B cell (primary cell): ENCODE data around the gene POLE. TPM values are rescaled to one million over a fixed set of nuclear protein-coding genes. Genes with fewer than 3 reads are reported as not detected.

ENCODE experiments used
- ATAC-seq: fragments of 200-7000 bp; cut with Tn5 transposase; one replicate; pipeline ENCODE4 v1.10.0; 2021; ENCODE audit warnings: low read depth, mild to moderate bottlenecking, moderate number of reproducible peaks, moderate library complexity
- CTCF ChIA-PET: fragments of 350-600 bp; sonication (Branson Sonifier 250); formaldehyde crosslinking; loops from one replicate; lab custom pipeline; 2021; ENCODE audit warnings: antibody characterized with exemption, inconsistent platforms; lab: Charles Lee
- POLR2A ChIA-PET: fragments of 350-600 bp; sonication (Branson Sonifier 250); formaldehyde crosslinking; loops from one replicate; lab custom pipeline; 2021; ENCODE audit warnings: antibody characterized with exemption; lab: Charles Lee
- DNase-seq: peaks from one replicate; pipeline ENCODE4 v3.0.0; 2013
- H2AFZ ChIP-seq: 2 replicates; pipeline ENCODE4 v1.6.1; 2012; ENCODE audit warnings: mild to moderate bottlenecking, low read depth, low read length; ENCODE audit not compliant: insufficient read depth, poor library complexity, severe bottlenecking
- H3K27ac ChIP-seq, 2 donors: 1 replicate in 1 of 2; 2 replicates in 1 of 2; pipeline ENCODE4 v1.5.1; 2012 to 2013; ENCODE audit warnings: low read length in 2 of 2, mild to moderate bottlenecking in 2 of 2, moderate library complexity in 1 of 2
- H3K27me3 ChIP-seq, 4 experiments: fragments of 200-600 bp in 1 of 4; sonication (generic) in 1 of 4; replicated peaks in 1 of 4; 1 replicate in 2 of 4; 2 replicates in 2 of 4; pipeline versions ENCODE4 v1.6.1 to v1.7.0; 2013 to 2016; ENCODE audit warnings: low read length in 3 of 4, mild to moderate bottlenecking in 2 of 4, mixed read lengths in 1 of 4, moderate library complexity in 1 of 4; ENCODE audit not compliant: insufficient read depth in 4 of 4, control insufficient read depth in 3 of 4; ENCODE audit errors: control extremely low read depth in 1 of 4
- H3K36me3 ChIP-seq, 2 experiments: replicated peaks in 1 of 2; 1 replicate in 1 of 2; 2 replicates in 1 of 2; pipeline versions ENCODE4 v1.6.1 to v1.7.1; 2013; ENCODE audit warnings: low read length in 1 of 2; ENCODE audit not compliant: insufficient read depth in 2 of 2, control insufficient read depth in 1 of 2; ENCODE audit errors: control extremely low read depth in 1 of 2, extremely low read depth in 1 of 2
- H3K4me1 ChIP-seq, 2 donors: fragments of 200-600 bp in 1 of 2; sonication (generic) in 1 of 2; 1 replicate in 1 of 2; 2 replicates in 1 of 2; pipeline versions ENCODE4 v1.5.1 to v1.6.1; 2013 to 2017; ENCODE audit warnings: low read length in 2 of 2; ENCODE audit not compliant: control insufficient read depth in 2 of 2, insufficient read depth in 2 of 2
- H3K4me2 ChIP-seq: replicated peaks from 2 replicates; pipeline ENCODE3; 2012; ENCODE audit warnings: mild to moderate bottlenecking, low read depth, low read length; ENCODE audit not compliant: poor library complexity, severe bottlenecking
- H3K4me3 ChIP-seq, 5 experiments: fragments of 200-600 bp in 1 of 5; sonication (generic) in 1 of 5; 1 replicate in 3 of 5; 2 replicates in 2 of 5; pipeline versions ENCODE4 v1.5.1 to v1.7.0; 2011 to 2016; ENCODE audit warnings: low read length in 4 of 5, mild to moderate bottlenecking in 4 of 5, low read depth in 2 of 5, control low read depth in 1 of 5, moderate library complexity in 1 of 5; ENCODE audit not compliant: insufficient read depth in 1 of 5; ENCODE audit errors: control extremely low read depth in 1 of 5, extremely low read depth in 1 of 5
- H3K79me2 ChIP-seq: fragments of 200-600 bp; sonication (generic); one replicate; pipeline ENCODE4 v1.6.0; 2016; ENCODE audit warnings: low read length; ENCODE audit not compliant: control insufficient read depth, insufficient read depth
- H3K9ac ChIP-seq: fragments of 200-600 bp; sonication (generic); 2 replicates; pipeline ENCODE4 v1.6.1; 2017; ENCODE audit warnings: mild to moderate bottlenecking, low read length, moderate library complexity
- H3K9me3 ChIP-seq, 3 donors: one replicate each; pipeline versions ENCODE4 v1.6.1 to v1.7.1; 2013; ENCODE audit warnings: low read length in 2 of 3; ENCODE audit not compliant: control insufficient read depth in 2 of 3, insufficient read depth in 1 of 3; ENCODE audit errors: control extremely low read depth in 1 of 3
- H4K20me1 ChIP-seq: 2 replicates; pipeline ENCODE4 v1.6.0; 2012; ENCODE audit warnings: mild to moderate bottlenecking, low read length; ENCODE audit not compliant: insufficient read depth, control insufficient read depth, poor library complexity, severe bottlenecking
- H3K27ac Mint-ChIP-seq: one replicate; pipeline ENCODE4 v1.8.0; 2021; ENCODE audit warnings: mixed read lengths
- H3K27me3 Mint-ChIP-seq: one replicate; pipeline ENCODE4 v1.8.0; 2021; ENCODE audit warnings: mixed read lengths
- H3K4me1 Mint-ChIP-seq: one replicate; pipeline ENCODE4 v1.8.0; 2021; ENCODE audit warnings: mixed read lengths
- H3K4me3 Mint-ChIP-seq: one replicate; pipeline ENCODE4 v1.8.0; 2021; ENCODE audit warnings: mixed read lengths
- H3K9me3 Mint-ChIP-seq: one replicate; pipeline ENCODE4 v1.8.0; 2022; ENCODE audit warnings: mixed read lengths; ENCODE audit not compliant: insufficient read depth
- CTCF ChIP-seq: fragments of 200-600 bp; IDR thresholded peaks from one replicate; pipeline ENCODE4 v1.8.0; 2022; ENCODE audit warnings: antibody characterized with exemption, mild to moderate bottlenecking
- EZH2 ChIP-seq: IDR thresholded peaks from 2 replicates; pipeline ENCODE4 v1.6.1; 2012; ENCODE audit warnings: borderline replicate concordance, low read depth, mild to moderate bottlenecking, moderate library complexity, low read length; ENCODE audit not compliant: insufficient read depth, poor library complexity, severe bottlenecking
- WGBS: methylation state at CpG from one replicate; pipeline ENCODE4 v1.1.5; 2013; ENCODE audit warnings: missing lambda C conversion rate; ENCODE audit not compliant: insufficient coverage; 5-methylcytosine and 5-hydroxymethylcytosine counted together
- intact Hi-C: fragments of 100-400 bp; cut with micrococcal nuclease; formaldehyde crosslinking; loops from one replicate; pipeline ENCODE4 v1.10.0; 2022
- polyA plus RNA-seq: library from polyadenylated mRNA; depleted of rRNA; stranded (reverse); fragments of >200 nt; gene quantifications from 2 replicates; pipeline ENCODE4 v1.2.3, GENCODE V29; 2012
- total RNA-seq, 2 donors: library from RNA; stranded (reverse); fragments of 120-200 nt in 1 of 2; gene quantifications; 1 replicate in 1 of 2; 2 replicates in 1 of 2; pipeline versions ENCODE4 v1.2.3 to v1.2.4, GENCODE V29; 2013 to 2022

Gene POLE
- total and polyA plus RNA-seq, 2 donors (not counting 1 experiment from before 2014, with no cell fraction given) = 32.0 to 62.0 TPM

GRCh38 chr12:132608231-132609171 lies 78.6 kb downstream of the POLE start:
- Histone ChIP-seq H4K20me1 (no peaks in the 10 kb centered on the region), H3K9me3 (peaks cover 0 to 17% (median 0%) of the 10 kb centered on the region in 3 donors), H2AFZ (no peak overlapping the region), H3K4me3 (no peak overlapping the region), H3K9ac (no peak overlapping the region), H3K4me1 (peaks cover 10 to 14% of the 10 kb centered on the region in 2 donors), H3K4me2 (no peak overlapping the region), H3K79me2 (no peaks in the 10 kb centered on the region), H3K36me3 (no peaks in the 10 kb centered on the region), H3K27me3 (peaks cover 0 to 52% (median 27%) of the 10 kb centered on the region in 4 experiments), H3K27ac (no peak overlapping the region)
- H3K9me3 Mint-ChIP-seq = no peaks in the 10 kb centered on the region
- TF ChIP-seq EZH2 (no peak), CTCF (no peak)
- ChIA-PET CTCF (interaction anchor here (1.7 kb wide), 1 partner anchor 455 kb away, joined by 4 read pairs; no protein-coding TSS in a partner anchor), POLR2A (no interaction called here)
- H3K27ac Mint-ChIP-seq = no peak overlapping the region
- no peak for DNase-seq
- peaks cover 5% of the 10 kb centered on the region for H3K4me1 Mint-ChIP-seq
- ATAC-seq = no peak
- no peak overlapping the region for H3K4me3 Mint-ChIP-seq
- intact Hi-C loops = no loop called here
- H3K27me3 Mint-ChIP-seq = peaks cover 42% of the 10 kb centered on the region
- WGBS = 50% methylated on average over 22 of the region's 25 CpGs

GRCh38 chr12:132606927-132607326 lies 80.2 kb downstream of the POLE start:
- Histone ChIP-seq H3K4me3 (no peak overlapping the region), H3K9ac (no peak overlapping the region), H3K9me3 (peaks cover 0 to 16% (median 0%) of the 10 kb centered on the region in 3 donors), H3K4me2 (no peak overlapping the region), H3K36me3 (no peaks in the 10 kb centered on the region), H3K4me1 (peaks cover 10 to 14% of the 10 kb centered on the region in 2 donors), H4K20me1 (no peaks in the 10 kb centered on the region), H3K27me3 (peaks cover 0 to 64% (median 27%) of the 10 kb centered on the region in 4 experiments), H3K79me2 (no peaks in the 10 kb centered on the region), H3K27ac (no peak overlapping the region), H2AFZ (no peak overlapping the region)
- ATAC-seq = no peak
- no peak for DNase-seq
- Mint-ChIP-seq H3K27ac (no peak overlapping the region), H3K4me1 (peaks cover 5% of the 10 kb centered on the region), H3K27me3 (peaks cover 50% of the 10 kb centered on the region), H3K4me3 (no peak overlapping the region), H3K9me3 (no peaks in the 10 kb centered on the region)
- 87% methylated on average over 19 of the region's 19 CpGs for WGBS
- intact Hi-C loops = no loop called here
- CTCF ChIA-PET = interaction anchor here (1.1 kb wide), 1 partner anchor 46 kb away, joined by 4 read pairs; no protein-coding TSS in a partner anchor
- TF ChIP-seq EZH2 = no peak
- no peak for TF ChIP-seq CTCF
- POLR2A ChIA-PET = no interaction called here
